NCI-H2171 treated with DMSO at 0.1 percent for 48 hours (cell line): ENCODE results near the gene SGIP1.
"Not testable (repeated sequence)": the region's sequence is repeated elsewhere in the genome, so short reads cannot be mapped to it uniquely, and the experiment has no call there.

Experiments used
- DNase-seq: peaks from one replicate; lab custom pipeline; 2025; lab: John Stamatoyannopoulos, UW

SGIP1 gene

GRCh38 chr1:66768965-66769364 lies 235.0 kb downstream of the SGIP1 start:
- DNase-seq = no peak

- peak; percentile 18 for DNase-seq
These were observed 235.7 kb downstream of the SGIP1 start for GRCh38 chr1:66769512-66770229.

GRCh38 chr1:66770240-66770639 lies 236.3 kb downstream of the SGIP1 start:
- no peak for DNase-seq

GRCh38 chr1:66770694-66771093 lies 236.7 kb downstream of the SGIP1 start:
- DNase-seq = no peak

GRCh38 chr1:66773227-66773626 lies 239.3 kb downstream of the SGIP1 start:
- no peak for DNase-seq

- peak; percentile 7 for DNase-seq
These were observed 240.5 kb downstream of the SGIP1 start for GRCh38 chr1:66774438-66774837.

GRCh38 chr1:66775646-66776045 lies 241.7 kb downstream of the SGIP1 start:
- DNase-seq = no peak

GRCh38 chr1:66777831-66778230 lies 243.9 kb downstream of the SGIP1 start:
- peak; percentile 24 for DNase-seq

- no peak for DNase-seq
These were observed 244.3 kb downstream of the SGIP1 start for GRCh38 chr1:66778266-66778665.

- DNase-seq = no peak
These were observed 245.0 kb downstream of the SGIP1 start for GRCh38 chr1:66778969-66779368.

- no peak for DNase-seq
These were observed 245.6 kb downstream of the SGIP1 start for GRCh38 chr1:66779475-66780078.

GRCh38 chr1:66785800-66786199 lies 251.8 kb downstream of the SGIP1 start:
- DNase-seq = not testable (repeated sequence)

- no peak for DNase-seq
These were observed 253.7 kb downstream of the SGIP1 start for GRCh38 chr1:66787641-66788040.

GRCh38 chr1:66788231-66788939 lies 254.4 kb downstream of the SGIP1 start:
- no peak for DNase-seq

- DNase-seq = no peak
These were observed 258.0 kb downstream of the SGIP1 start for GRCh38 chr1:66791621-66792610.

GRCh38 chr1:66795839-66796238 lies 261.9 kb downstream of the SGIP1 start:
- DNase-seq = not testable (repeated sequence)
